ENCODE results near the gene BAK1. TPM values are rescaled to one million over a fixed set of nuclear protein-coding genes. Genes with fewer than 3 reads are reported as not detected.
"Not testable (repeated sequence)": the region's sequence is repeated elsewhere in the genome, so short reads cannot be mapped to it uniquely, and the experiment has no call there.

BAK1 gene
- polyA plus RNA-seq, 1 donor, result 19.4 TPM

DNA sequence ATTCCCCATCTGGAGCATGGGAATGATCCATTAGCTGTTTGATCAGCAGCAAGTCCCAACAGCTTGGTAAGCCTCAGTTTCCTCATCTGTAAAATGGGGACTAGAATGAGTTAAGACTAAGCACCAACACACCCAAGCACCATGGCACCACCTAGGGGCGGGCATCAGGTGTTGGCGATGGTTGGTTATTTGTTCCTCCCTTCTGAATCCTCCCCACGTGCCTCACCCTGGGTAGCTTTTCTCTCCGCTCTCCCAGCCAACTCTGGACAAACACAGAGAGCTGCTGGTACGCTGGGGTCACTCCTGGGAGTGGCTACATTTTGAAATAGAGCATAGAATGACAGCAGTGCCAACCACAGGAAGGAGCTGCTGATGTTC is 27.7 kb upstream of the BAK1 start:
- no peak for DNase-seq

DNA sequence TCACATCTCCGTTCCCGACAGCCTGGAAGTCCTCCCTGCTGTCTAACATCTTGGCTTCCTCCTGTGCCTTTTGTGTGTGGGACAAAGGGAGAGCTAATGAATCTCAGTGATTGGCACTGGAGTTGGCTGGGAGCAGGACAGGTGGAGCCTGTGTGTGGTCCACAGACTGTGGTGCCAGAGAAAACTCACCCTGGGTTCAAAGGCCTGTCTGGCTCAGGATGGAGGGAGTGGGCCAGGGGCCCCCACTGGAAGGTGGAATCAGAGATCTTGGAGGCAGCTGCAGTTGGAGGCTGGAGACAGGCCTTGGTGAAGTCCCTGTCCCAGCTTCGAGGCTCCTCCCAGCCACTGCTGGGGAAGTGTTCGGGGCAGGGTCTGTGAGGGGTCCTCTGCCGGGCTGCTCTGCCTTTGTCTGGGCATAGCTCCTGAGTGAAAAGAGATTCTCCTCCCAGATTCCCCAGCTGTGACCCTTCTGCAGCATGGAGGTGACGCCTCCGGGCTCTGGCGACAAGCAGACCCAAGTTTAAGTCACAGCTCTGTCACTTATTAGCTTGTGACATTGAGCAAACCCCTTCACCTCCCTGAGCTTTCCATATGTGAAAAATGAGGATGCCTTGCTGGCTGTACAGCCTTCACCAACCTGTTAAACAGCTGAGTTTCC is 27.2 kb upstream of the BAK1 start:
- no peak for DNase-seq

DNA sequence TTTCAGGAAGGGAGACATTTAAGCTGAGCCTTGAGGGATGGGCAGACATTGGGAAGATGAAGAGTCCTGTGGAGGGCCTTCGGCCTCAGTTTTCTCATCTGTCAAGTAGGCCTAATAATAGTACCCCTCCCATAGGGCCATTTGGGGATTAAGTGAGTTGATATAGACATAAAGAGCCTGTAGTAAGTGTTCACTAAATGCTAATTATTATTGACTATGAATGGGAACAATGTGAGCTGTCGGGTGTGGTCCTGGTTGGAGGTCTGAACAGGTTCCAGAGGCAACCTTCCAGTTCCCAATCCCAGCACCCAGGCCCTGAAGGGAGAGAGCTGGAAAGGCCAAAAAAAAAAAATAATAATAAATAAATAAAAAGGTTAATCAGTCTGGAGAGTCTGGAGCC is 26.6 kb upstream of the BAK1 start:
- no peak for DNase-seq

DNA sequence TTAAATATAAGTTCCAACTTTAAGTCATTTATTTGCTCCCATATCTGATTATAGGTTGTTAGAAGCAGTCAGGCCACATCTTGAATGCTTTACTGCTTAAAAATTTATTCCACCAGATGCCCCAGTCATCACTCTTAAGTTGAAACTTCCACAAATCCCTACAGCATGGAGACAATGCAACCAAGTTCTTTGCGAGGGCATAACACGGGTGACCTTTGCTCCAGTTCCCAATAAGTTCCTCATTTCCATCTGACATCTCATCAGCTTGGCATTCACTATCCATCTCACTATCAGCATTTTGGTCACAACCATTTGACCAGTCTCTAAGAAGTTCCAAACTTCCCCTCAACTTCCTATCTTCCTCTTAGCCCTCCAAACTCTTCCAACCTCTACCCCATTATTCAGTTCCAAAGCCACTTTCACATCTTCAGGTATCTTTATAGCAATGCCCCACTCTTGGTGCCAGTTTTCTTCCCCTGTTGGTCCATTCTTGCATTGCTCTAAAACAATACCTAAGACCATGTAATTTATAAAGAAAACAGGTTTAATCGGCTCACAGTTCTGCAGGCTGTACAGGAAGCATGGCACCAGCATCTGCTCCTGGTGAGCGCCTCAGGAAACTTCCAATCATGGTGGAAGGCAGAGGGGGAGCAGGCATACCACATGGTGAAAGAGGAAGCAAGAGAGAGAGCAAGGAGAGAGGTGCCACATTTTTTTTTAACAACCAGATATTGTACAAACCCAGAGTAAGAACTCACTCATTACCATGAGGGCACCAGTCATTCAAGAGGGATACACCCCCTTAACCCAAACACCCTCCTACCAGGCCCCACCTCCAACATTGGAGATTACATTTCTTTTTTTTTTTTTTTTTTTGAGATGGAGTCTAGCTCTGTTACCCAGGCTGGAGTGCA is 25.1 kb upstream of the BAK1 start:
- DNase-seq, result no peak

DNA sequence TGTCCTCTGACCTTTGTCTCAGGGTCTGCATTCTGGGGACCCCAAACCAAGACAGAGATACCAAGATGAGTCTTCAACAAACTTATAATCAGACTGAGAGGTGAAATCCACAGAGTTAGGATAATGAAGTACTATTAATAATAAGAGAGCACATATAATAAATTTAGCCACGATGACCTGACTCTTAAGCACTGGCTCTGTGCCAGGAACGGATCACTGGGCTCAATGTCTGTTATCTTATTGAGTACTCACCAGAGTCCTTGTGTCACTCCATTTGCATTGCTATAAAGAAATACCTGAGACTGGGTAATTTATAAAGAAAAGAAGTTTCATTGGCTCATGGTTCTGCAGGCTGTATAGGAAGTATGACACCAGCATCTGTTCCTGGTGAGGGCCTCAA is 22.1 kb upstream of the BAK1 start:
- no peak for DNase-seq

DNA sequence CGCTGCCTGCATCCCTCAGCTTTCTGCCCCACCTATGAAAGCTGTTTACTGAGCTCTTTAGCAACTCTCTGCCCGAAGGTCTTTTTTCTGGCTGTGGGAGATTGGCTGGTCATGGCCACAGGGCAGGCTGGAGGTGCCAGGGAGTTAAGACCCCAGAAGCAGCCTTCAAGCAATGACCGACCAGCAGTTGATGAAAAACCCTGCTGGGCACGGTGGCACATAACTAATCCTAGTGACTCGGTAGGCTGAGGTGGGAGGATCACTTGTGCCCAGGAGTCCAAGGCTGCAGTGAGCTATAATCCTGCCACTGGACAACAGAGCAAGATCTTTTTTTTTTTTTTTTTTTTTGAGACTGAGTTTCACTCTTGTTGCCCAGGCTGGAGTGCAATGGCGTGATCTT is 20.7 kb upstream of the BAK1 start:
- DNase-seq, result no peak

DNA sequence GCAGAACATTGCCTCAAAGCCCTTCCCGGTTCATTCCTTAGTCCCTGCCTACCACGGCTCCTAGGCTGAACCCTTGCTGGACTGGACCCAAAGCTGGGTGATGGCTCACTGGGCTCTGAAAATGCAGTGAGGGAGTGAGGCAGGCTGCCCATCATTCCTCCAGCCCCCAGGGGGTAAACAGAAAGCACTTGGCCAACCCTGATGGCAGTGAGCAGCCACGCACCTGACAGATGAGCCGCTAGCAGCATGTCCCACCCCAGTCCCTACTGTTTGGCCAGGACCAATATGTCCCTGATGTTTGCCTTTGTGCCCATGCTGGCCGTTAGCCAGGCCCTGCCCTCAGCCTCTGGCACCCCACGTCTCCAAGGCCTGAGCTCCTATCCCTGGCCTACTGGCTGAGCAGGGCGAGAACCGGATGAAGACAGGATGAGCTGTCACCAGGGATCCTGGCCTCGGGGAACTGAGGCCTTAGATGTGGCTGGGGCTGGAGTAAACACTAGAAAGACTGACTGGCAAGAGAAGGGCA is 19.4 kb upstream of the BAK1 start:
- no peak for DNase-seq

DNA sequence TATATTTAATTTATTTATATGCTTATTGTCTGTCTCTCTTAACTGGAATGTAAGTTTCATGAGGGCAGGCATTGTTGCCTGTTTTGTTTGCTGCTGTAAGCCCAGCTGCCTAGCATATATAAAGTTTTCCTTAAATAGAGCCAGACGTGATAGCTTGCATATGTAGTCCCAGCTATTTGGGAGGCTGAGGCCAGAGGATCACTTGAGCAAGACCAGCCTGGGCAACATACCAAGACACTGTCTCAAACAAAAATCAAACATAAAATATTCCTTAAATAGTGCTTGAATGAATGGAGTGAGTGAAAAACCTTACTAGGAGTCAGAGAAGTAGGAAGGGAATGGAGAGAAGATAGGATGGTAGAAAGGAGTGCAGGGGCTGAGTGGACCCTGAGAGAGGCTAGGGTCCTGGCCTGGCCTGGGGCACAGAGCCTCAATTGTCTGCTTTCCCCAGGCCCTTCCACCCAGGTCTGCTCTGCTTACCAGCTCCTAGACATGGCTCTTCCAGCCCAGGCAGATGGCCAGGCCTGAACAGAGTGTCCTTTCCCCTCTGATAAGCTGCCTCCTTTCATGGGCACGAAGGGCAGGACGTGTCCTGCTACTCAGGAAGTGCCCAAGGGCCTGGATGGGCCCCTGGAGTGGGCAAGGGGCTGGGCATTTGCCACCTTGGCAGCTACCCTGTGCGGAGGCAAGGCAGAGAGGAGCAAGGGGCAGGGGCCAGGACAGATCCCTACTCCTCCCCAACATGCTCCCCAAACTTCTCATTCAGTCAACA is 17.7 kb upstream of the BAK1 start:
- DNase-seq, result no peak

DNA sequence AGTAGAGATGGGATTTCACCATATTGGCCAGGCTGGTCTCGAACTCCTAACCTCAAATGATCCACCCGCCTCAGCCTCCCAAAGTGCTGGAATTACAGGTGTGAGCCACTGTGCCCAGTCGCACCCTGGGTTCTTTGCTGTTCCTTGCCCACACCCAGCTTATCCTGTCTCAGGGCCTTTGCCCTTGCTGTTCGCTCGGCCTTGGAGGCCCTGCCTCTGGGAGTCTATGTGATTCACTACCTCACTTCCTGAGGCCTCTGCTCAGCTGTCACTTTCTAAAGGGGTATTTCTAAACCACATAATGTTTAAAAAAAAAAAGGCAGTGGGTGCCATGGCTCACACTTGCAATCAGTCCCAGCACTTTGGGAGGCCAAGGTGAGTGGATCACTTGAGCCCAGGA is 16.8 kb upstream of the BAK1 start:
- DNase-seq, result not testable (repeated sequence)

DNA sequence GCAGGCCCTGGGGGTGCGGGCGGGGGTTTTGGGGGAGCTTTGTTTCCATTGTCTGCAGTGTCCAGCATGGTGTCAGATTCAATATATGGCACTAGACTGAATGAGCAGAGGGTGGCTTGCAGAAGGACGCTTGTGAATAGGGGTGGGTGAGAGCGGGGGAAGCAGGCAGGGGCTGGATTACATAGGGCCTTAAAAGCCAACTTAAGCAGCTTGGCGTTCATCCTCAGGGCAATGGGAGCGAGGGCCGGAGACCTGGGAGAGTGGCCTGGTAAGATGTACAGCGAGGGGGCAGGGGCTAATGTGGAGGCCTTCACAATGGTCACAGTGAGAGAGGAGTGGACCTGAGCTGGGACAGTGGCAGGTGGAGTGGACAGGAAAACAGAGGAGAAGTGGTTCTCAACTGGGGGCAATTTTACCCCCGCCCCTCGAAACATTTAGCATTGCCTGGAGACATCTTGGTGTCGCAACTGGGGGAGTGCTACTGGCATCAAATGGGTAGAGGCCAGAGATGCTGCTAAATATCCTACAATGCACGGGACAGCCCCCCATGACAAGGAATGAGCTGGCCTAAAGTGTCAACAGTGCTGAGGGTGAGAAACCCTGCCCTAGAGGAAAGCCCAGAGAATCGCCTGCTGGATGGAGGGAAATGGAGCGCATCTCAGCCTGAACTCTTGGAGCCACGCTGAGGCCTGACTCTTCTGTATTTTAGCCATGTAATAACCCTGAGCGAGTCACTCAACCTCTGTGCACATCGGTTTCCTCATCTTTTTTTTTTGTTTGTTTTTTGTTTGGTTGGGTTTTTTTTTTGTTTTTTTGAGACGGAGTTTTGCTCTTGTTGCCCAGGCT is 15.1 kb upstream of the BAK1 start:
- DNase-seq, result no peak

DNA sequence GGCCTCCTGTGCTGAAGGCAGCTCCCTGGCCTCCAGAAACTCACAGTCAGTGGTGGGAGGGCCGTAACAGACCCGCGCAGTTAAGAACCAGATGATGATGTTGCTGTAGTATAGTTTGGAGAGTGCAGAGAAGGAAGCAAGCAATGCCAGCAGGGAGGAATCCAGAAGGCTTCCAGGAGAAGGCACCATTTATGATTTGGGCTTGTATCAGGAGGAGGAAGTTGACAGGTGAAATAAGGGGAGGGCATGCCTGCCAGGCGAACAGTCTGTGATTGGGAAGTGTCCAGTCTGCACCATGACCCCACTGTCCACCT is 13.3 kb upstream of the BAK1 start:
- no peak for DNase-seq

DNA sequence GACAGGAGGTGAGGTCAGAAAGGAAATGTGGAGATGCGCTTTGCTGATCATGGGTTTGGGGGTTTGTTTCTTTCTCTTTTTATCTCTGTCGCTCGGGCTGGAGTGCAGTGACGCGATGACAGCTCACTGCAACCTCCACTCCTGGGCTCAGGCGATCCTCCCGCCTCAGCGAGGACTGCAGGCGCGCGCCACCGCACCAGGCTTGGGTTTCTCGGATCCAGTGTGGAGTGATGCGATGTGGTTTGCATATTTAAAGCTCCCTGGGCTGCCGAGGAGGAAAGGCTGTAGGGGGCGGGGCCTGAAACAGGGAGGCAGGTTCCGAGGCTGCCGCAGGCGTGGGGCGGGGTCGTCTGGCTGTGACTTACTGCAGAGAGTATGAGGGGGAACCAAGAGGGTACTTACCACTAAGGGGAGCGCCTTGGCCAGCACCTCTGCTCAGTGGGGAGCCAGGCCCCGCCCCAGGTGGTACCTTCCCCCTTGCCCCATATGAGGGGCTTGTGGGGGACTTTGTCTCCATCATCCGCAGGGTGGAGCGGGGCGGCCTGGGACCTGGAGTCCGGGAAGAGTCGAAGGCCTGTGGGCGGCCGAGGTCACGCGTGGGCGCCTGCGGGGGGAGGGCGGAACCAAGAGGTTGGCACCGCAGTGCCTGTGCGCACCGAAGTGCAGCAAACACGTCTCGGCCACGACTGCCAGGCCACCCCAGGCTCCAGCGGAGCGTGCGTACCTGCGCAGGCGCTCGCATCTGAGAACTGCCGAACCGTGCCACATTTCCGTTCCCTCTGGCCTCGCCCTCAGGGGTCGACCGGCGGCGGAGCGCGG is 12.7 kb upstream of the BAK1 start:
- DNase-seq, result no peak

DNA sequence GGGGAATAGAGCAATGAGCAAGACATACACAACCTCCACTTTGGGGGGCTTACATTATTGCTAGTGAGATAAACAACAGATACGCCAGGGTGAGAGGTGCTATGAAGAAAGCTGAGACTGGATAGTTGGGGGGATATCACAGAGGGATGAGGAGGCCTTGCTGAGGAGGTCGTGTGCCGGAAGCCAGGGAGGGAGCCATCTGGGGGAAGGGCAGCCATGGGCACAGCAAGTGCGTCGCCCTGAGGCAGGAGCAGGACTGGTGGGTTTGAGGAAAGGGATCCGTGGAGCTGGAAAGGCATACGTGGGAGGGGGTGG is 12.2 kb upstream of the BAK1 start:
- DNase-seq, result no peak

DNA sequence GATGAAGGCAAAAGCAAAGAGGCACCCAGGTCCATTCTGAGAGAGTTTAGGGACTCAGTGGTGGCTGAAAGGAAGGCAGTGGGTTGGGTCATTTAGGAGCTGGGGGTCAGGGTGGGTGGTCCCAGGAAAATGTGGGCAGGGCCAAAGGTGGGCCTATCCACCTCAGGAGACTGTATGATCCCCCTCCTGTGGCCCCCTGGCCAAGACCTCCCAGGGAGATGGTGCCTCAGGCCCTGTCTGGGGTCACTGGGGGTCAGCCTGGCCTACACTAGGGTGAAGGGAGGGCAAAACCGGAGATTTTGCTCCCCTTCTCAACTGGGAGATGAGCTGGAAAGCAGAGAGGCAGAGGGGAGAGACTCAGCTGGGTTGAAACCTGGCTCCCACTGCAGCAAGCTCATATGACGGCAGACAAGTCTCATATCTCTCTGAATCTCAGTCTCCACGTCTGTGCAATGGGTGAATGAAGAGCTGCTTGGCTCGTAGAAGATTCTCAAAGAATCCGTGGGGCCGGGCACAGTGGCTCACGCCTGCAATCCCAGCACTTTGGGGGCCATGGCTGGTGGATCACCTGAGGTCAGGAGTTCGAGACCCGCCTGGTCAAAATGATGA is 11.5 kb upstream of the BAK1 start:
- DNase-seq, result no peak

DNA sequence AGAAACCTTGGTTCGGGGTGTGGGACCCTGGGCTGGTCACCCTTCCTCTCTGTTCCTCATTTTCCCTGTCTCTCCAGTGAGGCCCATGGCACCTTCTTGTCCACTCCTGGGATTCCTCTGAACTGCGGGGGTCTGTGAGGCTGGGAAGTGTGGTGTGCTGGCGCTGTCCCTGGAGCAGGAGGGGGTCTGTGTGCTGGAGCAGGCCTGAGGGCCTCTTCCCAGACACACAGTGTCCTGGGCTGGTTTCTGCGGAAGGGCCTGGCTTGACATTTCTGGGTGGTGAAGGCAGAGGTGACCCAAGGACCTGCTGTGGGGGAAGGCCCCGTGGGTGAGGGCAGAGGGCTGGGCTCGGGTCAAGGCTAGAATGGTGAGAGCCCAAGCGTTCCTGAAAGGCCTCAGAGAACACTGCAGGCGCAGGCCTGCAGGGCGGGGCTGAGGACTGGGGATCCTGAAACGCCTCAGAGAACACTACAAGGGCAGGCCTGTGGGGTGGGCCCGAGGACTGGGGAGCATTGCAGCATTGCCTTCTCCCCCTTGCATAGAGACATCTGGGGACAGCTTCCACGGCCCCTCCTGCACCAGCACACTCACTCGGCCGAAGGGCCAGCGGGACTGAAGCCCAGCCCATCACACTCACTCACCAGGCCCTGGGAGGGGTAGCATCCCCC is 10.6 kb upstream of the BAK1 start:
- no peak for DNase-seq

DNA sequence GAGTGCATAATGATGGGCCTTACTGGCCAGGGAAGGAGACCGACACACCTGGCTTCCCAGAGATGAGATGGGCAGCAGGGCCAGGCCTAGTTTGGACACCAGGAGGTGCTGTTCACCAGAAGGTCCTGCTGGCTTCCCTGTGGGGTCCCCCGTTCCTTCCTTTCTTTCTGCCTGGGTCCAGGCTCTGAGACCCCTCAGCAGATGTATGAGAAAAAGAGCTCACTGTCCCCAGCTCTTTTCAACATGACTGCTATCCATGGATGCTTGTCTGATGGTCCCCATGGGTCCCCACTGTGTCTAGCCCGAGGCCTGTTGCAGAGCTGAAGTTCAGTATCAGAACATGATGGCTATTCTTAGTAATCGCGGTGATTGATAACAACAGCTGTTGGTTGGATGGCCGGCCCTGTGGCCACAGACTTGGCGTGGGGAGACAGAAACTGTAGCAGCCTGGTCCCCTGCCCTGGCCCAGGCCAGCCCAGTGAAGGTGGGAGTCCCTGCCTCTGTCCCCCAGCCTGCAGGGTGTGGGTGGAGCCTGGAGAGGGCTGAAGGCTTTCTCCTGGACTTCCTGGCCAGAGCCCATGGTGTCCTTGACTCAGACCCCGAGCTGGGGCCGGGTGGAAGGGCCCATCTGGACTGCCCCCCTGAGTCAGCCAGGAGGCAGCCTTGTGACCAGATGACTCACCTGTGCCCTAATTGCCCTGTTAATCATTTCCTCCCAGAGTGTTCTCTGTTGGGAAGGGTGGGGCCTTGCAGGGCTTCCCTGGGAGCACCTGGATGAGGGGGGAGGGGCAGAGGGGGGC is 9.9 kb upstream of the BAK1 start:
- peak; percentile 60 for DNase-seq

DNA sequence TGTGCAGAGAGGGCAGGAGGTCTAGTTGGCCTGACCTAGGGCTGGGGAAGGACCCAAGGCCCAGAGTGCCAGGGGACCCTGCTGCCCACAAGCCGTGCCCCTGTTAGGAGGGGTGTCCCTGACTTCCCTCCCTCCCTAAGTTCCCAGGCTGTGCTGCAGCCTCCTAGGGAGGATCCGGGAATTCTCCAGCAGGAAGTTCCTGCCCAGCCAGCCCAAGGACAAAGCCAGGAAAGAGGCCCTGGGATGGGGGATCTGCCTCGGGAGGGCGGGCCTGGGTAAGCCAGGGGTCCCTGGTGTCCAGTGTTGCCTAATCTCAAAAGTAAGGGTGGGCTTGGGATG is 9.3 kb upstream of the BAK1 start:
- peak; percentile 63 for DNase-seq

DNA sequence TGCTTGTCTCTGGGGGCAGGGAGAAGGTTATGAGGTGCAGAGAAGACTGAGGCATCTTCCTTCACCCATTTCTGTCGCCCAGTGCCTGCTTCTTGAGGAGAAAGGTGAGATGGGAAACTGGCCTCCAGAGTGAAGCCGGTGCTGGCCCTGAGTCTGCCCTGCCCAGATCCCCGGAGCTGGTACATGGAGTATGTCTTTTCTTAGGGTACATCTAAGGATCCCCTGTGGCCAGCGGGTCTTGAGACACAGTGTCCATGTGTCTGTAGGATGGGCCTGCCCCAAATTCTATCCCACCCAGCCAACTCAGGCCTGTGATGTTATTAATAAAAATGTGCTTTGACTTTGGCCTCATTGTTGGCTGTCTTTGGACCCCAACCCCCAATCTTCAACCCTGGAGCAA is 8.8 kb upstream of the BAK1 start:
- DNase-seq, result no peak

DNA sequence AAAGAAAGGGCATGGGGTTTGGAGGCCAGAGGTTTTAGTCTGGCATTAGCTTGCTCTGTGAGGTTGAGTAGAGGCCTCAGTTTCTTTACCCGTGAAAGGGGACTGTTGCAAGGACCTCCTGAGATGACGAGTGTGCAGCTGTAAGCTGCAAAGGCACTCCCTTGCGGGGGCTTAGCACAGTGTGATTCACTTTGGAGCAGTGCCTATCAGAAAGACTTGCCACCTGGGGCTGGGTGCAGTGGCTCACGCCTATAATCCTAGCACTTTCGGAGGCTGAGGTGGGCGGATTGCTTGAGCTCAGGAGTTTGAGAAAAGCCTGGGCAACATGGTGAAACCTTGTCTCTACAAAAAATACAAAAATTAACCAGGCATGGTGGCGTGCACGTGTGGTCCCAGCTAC is 7.5 kb upstream of the BAK1 start:
- DNase-seq, result no peak

DNA sequence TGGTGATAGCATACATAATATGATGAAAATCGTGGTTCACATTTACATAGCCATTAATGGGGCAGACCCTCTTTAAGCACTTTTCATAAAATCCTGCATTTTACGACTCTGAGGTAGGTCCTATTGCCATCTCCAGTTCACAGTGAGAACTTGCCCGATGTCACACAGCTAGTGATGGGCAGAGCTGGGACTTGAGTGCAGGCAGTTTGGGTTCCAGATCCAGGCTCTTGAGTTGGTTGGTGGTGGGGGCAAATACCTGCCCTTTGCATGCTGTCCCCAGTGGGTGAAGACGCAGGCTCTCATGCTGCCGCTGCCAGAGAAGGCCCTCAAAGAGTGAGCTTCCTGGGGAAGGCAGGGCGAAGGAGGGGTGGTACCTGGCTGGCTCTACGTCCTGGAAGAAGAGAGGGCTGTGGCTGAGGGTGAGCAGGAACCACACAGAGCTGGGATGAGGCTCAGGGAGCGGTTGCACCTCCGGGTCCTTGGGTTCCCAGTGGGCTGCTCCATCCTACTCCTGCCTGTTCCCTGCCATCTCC is 6.1 kb upstream of the BAK1 start:
- no peak for DNase-seq

All from hindlimb muscle (tissue), 1 donor.